ENCODE data around the gene INAVA.

DNA sequence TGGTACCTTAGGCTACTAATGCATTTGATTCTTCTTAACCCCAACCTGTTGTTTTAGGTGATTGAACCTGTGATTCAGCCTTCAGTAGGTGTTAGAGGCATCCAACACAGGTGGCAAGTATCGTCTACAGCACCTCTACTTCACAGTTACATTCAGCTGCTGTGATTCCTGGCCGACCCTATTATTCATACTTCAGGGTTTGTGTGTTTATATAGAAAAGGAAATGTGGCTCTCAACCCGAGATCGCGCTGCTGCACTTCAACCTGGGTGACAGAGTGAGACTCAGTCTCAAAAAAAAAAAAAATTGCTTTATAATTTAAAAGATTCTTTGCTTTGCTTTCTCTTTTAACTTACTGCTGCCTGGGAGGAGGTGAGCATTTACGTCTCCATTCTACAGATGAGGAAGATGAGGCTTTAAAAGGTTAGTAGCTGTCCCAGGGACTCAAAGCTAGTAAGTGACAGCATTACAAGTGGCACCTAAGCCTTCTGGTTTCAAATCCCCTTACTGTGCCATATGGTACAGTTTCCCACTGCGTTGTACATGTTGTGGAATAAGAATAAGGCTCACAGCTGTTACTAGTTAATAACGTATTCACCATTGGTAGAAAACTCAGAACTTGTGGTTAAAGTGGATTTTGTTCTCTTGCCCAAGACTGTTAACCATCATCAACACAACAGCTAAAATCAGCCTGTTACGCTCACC, 31.8 kb upstream of the INAVA start:
- TF ChIP-seq, protein P1, sequence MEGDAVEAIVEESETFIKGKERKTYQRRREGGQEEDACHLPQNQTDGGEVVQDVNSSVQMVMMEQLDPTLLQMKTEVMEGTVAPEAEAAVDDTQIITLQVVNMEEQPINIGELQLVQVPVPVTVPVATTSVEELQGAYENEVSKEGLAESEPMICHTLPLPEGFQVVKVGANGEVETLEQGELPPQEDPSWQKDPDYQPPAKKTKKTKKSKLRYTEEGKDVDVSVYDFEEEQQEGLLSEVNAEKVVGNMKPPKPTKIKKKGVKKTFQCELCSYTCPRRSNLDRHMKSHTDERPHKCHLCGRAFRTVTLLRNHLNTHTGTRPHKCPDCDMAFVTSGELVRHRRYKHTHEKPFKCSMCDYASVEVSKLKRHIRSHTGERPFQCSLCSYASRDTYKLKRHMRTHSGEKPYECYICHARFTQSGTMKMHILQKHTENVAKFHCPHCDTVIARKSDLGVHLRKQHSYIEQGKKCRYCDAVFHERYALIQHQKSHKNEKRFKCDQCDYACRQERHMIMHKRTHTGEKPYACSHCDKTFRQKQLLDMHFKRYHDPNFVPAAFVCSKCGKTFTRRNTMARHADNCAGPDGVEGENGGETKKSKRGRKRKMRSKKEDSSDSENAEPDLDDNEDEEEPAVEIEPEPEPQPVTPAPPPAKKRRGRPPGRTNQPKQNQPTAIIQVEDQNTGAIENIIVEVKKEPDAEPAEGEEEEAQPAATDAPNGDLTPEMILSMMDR (conservative IDR thresholded peaks at IDR 0.05; ENCODE audit: low read length) = no peak
- TF ChIP-seq EZH2phosphoT487 (IDR thresholded peaks at IDR 0.05; ENCODE audit: borderline replicate concordance) = no peak
